Coronary artery (tissue), 2 donors: ENCODE measurements around the gene TMEM165.
"Not testable (repeated sequence)": the region's sequence is repeated elsewhere in the genome, so short reads cannot be mapped to it uniquely, and the experiment has no call there.

Source experiments
- DNase-seq: peaks from one replicate; pipeline ENCODE4 v3.0.0-alpha.2; 2017; ENCODE audit warnings: low spot score
- H3K27ac ChIP-seq, 2 donors: fragments of 200-600 bp; sonication (generic); one replicate each; pipeline ENCODE4 v1.5.1; 2016 to 2019
- H3K4me3 ChIP-seq: fragments of 200-600 bp; sonication (generic); 2 replicates; pipeline ENCODE4 v1.5.1; 2016; ENCODE audit warnings: mild to moderate bottlenecking, moderate library complexity
- CTCF ChIP-seq: fragments of 200-600 bp; sonication (generic); IDR thresholded peaks from one replicate; pipeline ENCODE4 v1.5.1; 2019; ENCODE audit warnings: antibody characterized with exemption

The TMEM165 gene

DNA sequence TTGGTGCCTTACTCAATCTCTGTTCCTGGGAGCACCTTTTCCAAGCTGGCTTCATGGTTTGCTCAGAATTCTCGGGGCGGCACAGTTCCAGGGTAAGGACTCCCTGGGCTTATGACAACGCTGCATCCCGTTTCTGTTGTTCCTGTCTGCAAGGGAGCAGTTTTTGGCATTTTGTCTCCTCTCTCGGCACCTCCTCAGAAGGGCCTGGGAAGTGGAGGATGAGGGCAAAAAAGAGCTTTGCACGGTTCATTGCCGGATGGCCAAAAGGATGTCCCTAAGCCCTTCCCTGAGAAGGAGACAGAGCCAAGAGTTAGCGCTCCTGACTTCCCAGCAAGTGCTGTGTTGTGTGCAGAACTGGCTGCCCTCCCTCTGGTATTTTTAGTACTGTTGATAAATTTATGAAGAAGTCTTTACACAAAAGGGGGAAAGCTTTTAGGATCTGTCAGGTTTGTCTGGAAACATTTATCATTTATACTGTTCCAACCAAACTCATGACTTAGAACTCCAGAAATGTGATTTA lies 36.3 kb upstream of the TMEM165 start:
- DNase-seq: no peak
- H3K4me3 ChIP-seq: peak overlapping the region; percentile 15
- TF ChIP-seq CTCF: no peak
- H3K27ac ChIP-seq: peak overlapping the region; percentile 64 to 74

DNA sequence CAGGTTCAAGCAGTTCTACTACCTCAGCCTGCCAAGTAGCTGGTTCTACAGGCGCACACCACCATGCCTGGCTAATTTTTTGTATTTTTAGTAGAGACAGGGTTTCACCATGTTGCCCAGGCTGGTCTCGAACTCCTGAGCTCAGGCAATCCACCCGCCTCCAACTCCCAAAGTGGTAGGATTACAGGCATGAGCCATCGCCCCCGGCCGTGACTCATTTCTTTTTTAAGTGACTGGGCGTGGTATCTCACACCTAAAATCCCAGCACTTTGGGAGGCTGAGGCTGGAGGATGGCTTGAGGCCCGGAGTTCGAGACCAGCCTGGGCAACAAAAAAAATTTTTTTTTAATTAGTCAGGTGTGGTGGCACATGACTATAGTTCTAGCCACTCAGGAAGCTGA lies 32.8 kb upstream of the TMEM165 start:
- H3K4me3 ChIP-seq, DNase-seq, H3K27ac ChIP-seq: not testable (repeated sequence)

DNA sequence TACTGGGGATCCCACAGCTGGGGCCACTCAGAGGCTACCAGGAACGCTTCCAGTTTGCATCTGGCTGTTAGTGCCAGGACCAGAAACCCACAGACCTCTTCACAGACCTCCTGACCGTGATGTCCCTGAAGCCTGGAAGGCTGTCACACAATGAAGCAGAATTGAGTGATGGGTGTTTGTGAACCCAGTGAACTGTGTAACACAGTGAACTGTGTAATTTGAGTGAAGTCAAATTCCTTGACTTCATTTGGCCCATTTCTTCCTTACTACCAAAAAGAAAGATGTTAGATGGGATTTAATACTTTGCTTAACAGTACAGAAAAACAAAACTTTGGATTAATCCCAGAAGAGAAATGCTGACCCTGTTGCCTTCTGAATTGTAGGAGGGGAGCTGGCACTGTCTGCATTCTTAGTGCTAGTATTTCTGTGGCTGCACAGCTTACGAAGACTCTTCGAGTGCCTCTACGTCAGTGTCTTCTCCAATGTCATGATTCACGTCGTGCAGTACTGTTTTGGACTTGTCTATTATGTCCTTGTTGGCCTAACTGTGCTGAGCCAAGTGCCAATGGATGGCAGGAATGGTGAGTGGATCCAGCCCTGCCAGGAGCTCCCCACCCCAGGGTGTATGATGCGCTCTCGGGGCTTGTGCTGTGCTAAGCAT lies 31.9 kb upstream of the TMEM165 start:
- no peak for DNase-seq
- H3K27ac ChIP-seq: no peak overlapping the region
- H3K4me3 ChIP-seq: no peak overlapping the region
- no peak for TF ChIP-seq CTCF

DNA sequence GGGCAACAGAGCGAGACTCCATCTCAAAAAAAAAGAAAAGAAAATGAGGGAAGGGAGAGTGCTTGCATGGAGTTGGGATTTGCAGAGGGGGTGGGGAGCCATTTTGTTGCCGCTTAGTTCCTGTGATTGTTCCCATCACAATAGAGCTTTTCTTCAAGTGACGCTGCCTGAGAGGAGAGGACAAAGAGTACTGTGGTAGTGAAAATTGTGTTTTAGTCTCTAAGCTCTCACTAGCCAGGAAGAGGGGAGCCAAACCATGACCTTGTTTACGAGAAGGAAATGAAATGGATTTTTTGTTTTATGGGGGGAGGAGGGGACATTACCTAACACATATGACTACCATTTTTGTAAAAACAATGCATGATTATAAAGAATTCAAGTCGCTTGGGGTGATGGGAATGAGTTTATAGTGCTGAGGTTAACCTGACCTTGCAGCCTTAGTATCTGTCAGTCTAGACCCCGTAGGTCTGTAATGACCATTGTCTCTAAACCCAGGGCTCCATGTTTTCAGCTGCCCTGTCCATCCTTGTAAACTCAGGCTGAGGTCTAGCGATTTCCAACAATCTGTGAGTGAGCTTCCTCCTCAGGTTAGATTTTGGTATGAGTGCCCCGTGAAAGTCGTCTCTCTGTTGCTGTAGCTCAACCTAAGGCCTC lies 30.9 kb upstream of the TMEM165 start:
- no peak overlapping the region for H3K27ac ChIP-seq
- H3K4me3 ChIP-seq: no peak overlapping the region
- no peak for TF ChIP-seq CTCF
- DNase-seq: no peak

DNA sequence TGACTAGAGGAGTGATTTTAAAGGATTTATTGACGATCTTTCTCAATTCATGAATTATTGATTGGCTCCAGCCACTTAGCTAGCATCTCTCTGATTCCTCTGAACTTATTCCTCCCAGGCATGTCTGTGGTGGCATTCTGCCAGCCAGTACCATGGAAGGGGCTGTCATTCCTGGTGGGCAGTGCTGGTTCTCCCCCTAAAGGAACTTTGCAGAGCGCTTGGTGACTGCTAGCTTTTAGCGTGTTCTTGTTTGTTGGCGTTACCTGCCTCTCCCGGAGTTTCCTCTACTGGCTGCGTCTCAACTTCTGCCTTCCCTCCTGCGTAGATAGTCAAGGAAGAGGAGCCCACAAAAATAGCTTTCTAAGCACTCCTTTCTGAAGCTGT lies 30.4 kb upstream of the TMEM165 start:
- Histone ChIP-seq H3K4me3 (no peak overlapping the region), H3K27ac (no peak overlapping the region)
- DNase-seq: no peak
- no peak for TF ChIP-seq CTCF

GRCh38 chr4:55366621-55367020 lies 29.1 kb upstream of the TMEM165 start:
- Histone ChIP-seq H3K27ac (no peak overlapping the region), H3K4me3 (no peak overlapping the region)
- DNase-seq: no peak
- no peak for TF ChIP-seq CTCF

- H3K27ac ChIP-seq: no peak overlapping the region
- no peak for TF ChIP-seq CTCF
Measured at GRCh38 chr4:55367084-55367722, 28.6 kb upstream of the TMEM165 start.

More at GRCh38 chr4:55367084-55367722, 28.6 kb upstream of the TMEM165 start:
- H3K4me3 ChIP-seq: no peak overlapping the region
- no peak for DNase-seq
